ENCODE data around the gene NRXN3.

The NRXN3 gene

DNA sequence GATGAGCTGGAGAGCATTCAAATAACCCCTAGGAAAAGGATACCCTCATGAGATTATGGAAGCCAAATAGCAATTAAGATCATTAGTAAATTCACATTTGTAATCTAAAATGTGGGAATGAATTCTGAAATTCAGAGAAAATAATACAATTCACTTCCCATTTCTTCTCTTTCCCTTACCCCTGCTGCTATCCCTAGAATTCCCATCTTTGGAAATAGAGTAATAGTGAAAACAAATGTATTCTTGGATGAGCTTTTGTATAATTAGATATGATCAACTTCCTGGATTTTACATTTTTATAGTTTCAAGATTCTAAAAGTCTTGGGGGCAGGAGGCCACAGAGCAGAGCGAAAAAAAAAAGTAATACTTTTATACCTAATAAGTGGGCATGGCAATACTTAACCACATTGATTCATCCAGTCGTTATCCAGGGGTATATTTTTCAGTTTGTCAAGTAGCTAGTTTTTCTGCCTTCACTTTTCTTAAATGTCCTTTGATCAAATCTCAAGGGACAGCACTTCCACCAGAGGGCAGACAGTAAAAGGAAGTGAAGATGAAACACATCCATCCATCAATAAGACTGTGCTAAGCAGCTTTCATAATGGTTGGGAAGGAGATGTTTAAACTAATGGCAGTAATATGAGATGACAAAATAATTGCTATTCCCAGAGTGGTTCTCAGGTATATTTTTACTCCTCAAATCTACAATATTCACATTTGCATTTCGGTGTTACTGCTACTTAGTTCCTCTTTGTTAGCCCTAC lies 1639.9 kb downstream of the NRXN3 start:
- Histone ChIP-seq H3K79me2 (ENCODE audit: insufficient read depth, low read length) (no peaks in the 10 kb centered on the region), H4K20me1 (ENCODE audit: low read depth, low read length) (no peaks in the 10 kb centered on the region), H3K27ac (ENCODE audit: low read depth, low read length) (no peak overlapping the region), H3K4me2 (ENCODE audit: low read depth, low read length, poor library complexity, severe bottlenecking) (no peak overlapping the region), H3K9ac (ENCODE audit: low read length) (no peak overlapping the region), H3F3A (ENCODE audit: insufficient read depth) (no peaks in the 10 kb centered on the region), H3K9me2 (replicated peaks; ENCODE audit: insufficient read depth, low read length) (no peaks in the 10 kb centered on the region), H3K9me3 (ENCODE audit: insufficient read depth, low read length) (no peaks in the 10 kb centered on the region), H3K36me3 (ENCODE audit: low read length) (no peaks in the 10 kb centered on the region), H3K4me3 (ENCODE audit: insufficient read depth, low read length, poor library complexity, severe bottlenecking) (no peak overlapping the region), H3K27me3 (ENCODE audit: low read length) (no peaks in the 10 kb centered on the region), H2AFZ (ENCODE audit: low read depth, low read length, severe bottlenecking) (no peak overlapping the region)
- TF ChIP-seq EZH2phosphoT487 (conservative IDR thresholded peaks at IDR 0.05; ENCODE audit: low read length): no peak
- TF ChIP-seq, protein P1, sequence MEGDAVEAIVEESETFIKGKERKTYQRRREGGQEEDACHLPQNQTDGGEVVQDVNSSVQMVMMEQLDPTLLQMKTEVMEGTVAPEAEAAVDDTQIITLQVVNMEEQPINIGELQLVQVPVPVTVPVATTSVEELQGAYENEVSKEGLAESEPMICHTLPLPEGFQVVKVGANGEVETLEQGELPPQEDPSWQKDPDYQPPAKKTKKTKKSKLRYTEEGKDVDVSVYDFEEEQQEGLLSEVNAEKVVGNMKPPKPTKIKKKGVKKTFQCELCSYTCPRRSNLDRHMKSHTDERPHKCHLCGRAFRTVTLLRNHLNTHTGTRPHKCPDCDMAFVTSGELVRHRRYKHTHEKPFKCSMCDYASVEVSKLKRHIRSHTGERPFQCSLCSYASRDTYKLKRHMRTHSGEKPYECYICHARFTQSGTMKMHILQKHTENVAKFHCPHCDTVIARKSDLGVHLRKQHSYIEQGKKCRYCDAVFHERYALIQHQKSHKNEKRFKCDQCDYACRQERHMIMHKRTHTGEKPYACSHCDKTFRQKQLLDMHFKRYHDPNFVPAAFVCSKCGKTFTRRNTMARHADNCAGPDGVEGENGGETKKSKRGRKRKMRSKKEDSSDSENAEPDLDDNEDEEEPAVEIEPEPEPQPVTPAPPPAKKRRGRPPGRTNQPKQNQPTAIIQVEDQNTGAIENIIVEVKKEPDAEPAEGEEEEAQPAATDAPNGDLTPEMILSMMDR (IDR thresholded peaks at IDR 0.05; ENCODE audit: insufficient read depth, low read length, poor library complexity, severe bottlenecking): no peak

DNA sequence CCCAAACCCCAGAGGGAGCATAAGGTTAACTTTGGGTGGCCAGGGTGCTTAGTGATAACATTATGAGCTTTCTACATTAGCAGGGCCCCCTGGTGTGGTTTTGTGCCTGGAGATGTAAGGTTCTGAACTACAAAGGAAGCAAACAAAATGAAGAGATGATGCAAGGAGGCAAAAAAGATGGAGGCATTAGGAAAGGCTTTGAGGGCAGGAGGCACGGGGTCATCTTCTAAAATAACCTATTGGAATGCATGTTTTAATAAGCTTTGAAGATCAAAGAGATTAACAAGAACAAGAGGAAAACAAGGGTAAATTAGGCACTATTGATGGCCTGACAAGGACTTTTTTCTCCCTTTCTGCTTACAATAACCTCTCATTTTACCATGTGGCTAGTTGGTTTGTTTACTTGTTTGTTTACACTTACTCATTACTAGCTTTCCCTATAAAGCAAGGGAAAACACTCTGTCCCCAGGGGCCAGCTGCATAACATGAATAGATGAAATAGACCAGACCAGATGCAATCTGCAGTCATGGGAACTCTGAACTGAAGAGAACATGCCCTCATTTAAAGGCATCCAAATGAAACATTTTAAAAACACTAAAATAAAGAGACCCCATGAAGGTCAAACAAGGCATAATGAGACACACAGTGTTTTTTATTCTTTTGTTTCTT lies 1650.8 kb downstream of the NRXN3 start:
- Histone ChIP-seq H3K4me2 (ENCODE audit: low read depth, low read length, poor library complexity, severe bottlenecking) (no peak overlapping the region), H3K36me3 (ENCODE audit: low read length) (no peaks in the 10 kb centered on the region), H3K9me3 (ENCODE audit: insufficient read depth, low read length) (no peaks in the 10 kb centered on the region; the same call in 1 of the 2 replicates), H3K27ac (ENCODE audit: low read depth, low read length) (no peak overlapping the region), H3K9me2 (replicated peaks; ENCODE audit: insufficient read depth, low read length) (no peaks in the 10 kb centered on the region), H3K27me3 (ENCODE audit: low read length) (no peaks in the 10 kb centered on the region), H3K79me2 (ENCODE audit: insufficient read depth, low read length) (no peaks in the 10 kb centered on the region), H3F3A (ENCODE audit: insufficient read depth) (no peaks in the 10 kb centered on the region), H3K4me3 (ENCODE audit: insufficient read depth, low read length, poor library complexity, severe bottlenecking) (no peak overlapping the region), H4K20me1 (ENCODE audit: low read depth, low read length) (no peaks in the 10 kb centered on the region), H3K9ac (ENCODE audit: low read length) (no peak overlapping the region), H2AFZ (ENCODE audit: low read depth, low read length, severe bottlenecking) (no peak overlapping the region)
- TF ChIP-seq, protein P1 (IDR thresholded peaks at IDR 0.05; ENCODE audit: insufficient read depth, low read length, poor library complexity, severe bottlenecking): no peak
- no peak for TF ChIP-seq EZH2phosphoT487 (conservative IDR thresholded peaks at IDR 0.05; ENCODE audit: low read length)

DNA sequence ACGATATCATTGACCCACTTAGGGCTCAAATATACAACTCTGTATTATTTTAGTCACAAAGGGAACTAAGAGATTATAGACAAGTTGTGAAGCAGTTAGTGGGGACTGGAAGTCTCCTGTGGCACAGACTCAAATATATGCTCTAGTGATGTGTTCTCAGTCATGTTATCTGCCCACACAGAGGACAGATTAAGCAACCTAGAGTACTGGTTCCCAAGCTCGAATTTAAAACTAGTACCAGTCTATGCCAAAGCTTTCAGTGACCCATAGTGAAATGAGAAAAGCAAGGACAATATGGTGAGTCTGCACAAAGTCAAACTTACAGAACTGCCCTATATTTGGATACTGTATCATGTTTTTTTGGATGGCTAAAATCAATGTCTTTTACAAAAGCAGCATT lies 1651.9 kb downstream of the NRXN3 start:
- H3K4me2 ChIP-seq (ENCODE audit: low read depth, low read length, poor library complexity, severe bottlenecking): no peak overlapping the region
- no peaks in the 10 kb centered on the region for H3K79me2 ChIP-seq (ENCODE audit: insufficient read depth, low read length)
- no peak overlapping the region for H3K27ac ChIP-seq (ENCODE audit: low read depth, low read length)
- H3K9ac ChIP-seq (ENCODE audit: low read length): no peak overlapping the region
- H2AFZ ChIP-seq (ENCODE audit: low read depth, low read length, severe bottlenecking): no peak overlapping the region
- no peaks in the 10 kb centered on the region for H3K27me3 ChIP-seq (ENCODE audit: low read length)
- no peaks in the 10 kb centered on the region for H3K9me2 ChIP-seq (replicated peaks; ENCODE audit: insufficient read depth, low read length)
- H3K4me3 ChIP-seq (ENCODE audit: insufficient read depth, low read length, poor library complexity, severe bottlenecking): no peak overlapping the region
- no peak for TF ChIP-seq EZH2phosphoT487 (conservative IDR thresholded peaks at IDR 0.05; ENCODE audit: low read length)
- TF ChIP-seq, protein P1 (IDR thresholded peaks at IDR 0.05; ENCODE audit: insufficient read depth, low read length, poor library complexity, severe bottlenecking): no peak
- H3F3A ChIP-seq (ENCODE audit: insufficient read depth): no peaks in the 10 kb centered on the region
- no peaks in the 10 kb centered on the region for H4K20me1 ChIP-seq (ENCODE audit: low read depth, low read length)
- no peaks in the 10 kb centered on the region for H3K36me3 ChIP-seq (ENCODE audit: low read length)
- no peaks in the 10 kb centered on the region; the same call in 1 of the 2 replicates for H3K9me3 ChIP-seq (ENCODE audit: insufficient read depth, low read length)
